Loucy (cell line): Measurements from ENCODE around the gene PPP1R37.

Experiments used
- EZH2phosphoT487 ChIP-seq: fragments of 200-600 bp; IDR thresholded peaks from 2 replicates; pipeline ENCODE4 v1.6.1; 2018; ENCODE audit warnings: antibody characterized with exemption, mild to moderate bottlenecking, moderate library complexity, borderline replicate concordance
- TF ChIP-seq, protein P1 (sequence below): fragments of 200-600 bp; sonication (generic); conservative IDR thresholded peaks from 2 replicates; pipeline ENCODE4 v1.5.1; 2014; ENCODE audit warnings: mild to moderate bottlenecking, antibody characterized with exemption, low read length

DNA sequence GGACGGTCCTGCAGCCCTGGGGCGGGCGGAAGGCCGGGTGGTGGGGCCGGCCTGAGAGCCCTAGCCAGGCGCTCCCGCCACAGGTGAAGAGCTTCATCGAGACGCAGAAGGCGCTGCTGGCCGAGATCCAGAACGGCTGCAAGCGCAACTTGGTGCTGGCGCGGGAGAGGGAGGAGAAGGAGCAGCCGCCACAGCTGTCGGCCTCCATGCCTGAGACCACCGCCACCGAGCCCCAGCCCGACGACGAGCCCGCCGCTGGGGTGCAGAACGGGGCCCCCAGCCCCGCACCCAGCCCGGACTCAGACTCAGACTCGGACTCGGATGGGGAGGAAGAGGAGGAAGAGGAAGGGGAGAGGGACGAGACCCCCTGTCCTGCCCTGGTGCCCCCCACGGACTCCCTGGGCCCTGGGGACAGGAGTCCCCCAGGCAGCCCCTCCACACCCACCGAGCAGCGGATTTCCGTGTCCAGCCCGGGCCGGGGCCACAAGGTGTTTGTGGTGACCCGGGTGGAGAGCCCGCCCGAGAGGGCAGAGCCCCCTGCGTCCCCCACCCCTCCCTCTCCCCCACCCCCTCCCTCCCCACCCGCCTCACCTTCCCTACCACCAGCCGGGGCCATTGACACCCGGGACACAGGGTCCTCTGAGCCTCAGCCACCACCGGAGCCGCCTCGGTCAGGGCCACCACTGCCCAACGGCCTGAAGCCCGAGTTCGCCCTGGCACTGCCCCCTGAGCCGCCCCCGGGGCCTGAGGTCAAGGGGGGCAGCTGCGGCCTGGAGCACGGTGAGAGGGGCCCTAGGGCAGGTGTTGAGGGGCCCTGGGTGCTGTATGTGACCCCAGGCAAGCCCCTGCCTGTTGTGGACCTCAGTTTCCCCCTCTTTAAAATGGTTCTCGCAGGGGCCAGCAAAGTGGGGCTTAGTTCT is 52.6 kb downstream of the PPP1R37 start:
- TF ChIP-seq, protein P1, sequence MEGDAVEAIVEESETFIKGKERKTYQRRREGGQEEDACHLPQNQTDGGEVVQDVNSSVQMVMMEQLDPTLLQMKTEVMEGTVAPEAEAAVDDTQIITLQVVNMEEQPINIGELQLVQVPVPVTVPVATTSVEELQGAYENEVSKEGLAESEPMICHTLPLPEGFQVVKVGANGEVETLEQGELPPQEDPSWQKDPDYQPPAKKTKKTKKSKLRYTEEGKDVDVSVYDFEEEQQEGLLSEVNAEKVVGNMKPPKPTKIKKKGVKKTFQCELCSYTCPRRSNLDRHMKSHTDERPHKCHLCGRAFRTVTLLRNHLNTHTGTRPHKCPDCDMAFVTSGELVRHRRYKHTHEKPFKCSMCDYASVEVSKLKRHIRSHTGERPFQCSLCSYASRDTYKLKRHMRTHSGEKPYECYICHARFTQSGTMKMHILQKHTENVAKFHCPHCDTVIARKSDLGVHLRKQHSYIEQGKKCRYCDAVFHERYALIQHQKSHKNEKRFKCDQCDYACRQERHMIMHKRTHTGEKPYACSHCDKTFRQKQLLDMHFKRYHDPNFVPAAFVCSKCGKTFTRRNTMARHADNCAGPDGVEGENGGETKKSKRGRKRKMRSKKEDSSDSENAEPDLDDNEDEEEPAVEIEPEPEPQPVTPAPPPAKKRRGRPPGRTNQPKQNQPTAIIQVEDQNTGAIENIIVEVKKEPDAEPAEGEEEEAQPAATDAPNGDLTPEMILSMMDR: no peak
- TF ChIP-seq EZH2phosphoT487: no peak
